ENCODE data around the gene HSCB. TPM values are rescaled to one million over a fixed set of nuclear protein-coding genes. Genes with fewer than 3 reads are reported as not detected.

The HSCB gene
- total RNA-seq, 4 donors from 2014 or later = 17.5 to 27.0 (median 21.4) TPM

GRCh38 chr22:28710576-28711191 is 31.2 kb upstream of the HSCB start:
- 47% methylated on average over 3 of the region's 3 CpGs for WGBS, 2 donors
- H3K4me3 ChIP-seq (ENCODE audit: low read depth, poor library complexity, severe bottlenecking) = no peak overlapping the region
- intact Hi-C loops (cut with DNase I; ENCODE audit: low total_unique reads) = no loop called here
- no peak for DNase-seq (ENCODE audit: low spot score in 2 of 2)
- TF ChIP-seq POLR2A (IDR thresholded peaks at IDR 0.05) = no peak
- no peak for TF ChIP-seq CTCF (IDR thresholded peaks at IDR 0.05)

GRCh38 chr22:28711341-28711740 is 30.5 kb upstream of the HSCB start:
- intact Hi-C loops (cut with DNase I; ENCODE audit: low total_unique reads) = no loop called here
- no peak for DNase-seq (ENCODE audit: low spot score in 2 of 2)
- TF ChIP-seq CTCF (IDR thresholded peaks at IDR 0.05) (no peak), POLR2A (IDR thresholded peaks at IDR 0.05) (no peak)
- no peak overlapping the region for H3K4me3 ChIP-seq (ENCODE audit: low read depth, poor library complexity, severe bottlenecking)
- WGBS, 2 donors = 61 to 62% methylated on average over 2 of the region's 2 CpGs

GRCh38 chr22:28711820-28712777 is 29.7 kb upstream of the HSCB start:
- H3K4me3 ChIP-seq (ENCODE audit: low read depth, poor library complexity, severe bottlenecking) = no peak overlapping the region
- TF ChIP-seq POLR2A (IDR thresholded peaks at IDR 0.05) = no peak
- TF ChIP-seq CTCF (IDR thresholded peaks at IDR 0.05) = no peak
- WGBS, 2 donors = 49 to 55% methylated on average over 6 of the region's 6 CpGs
- intact Hi-C loops (cut with DNase I; ENCODE audit: low total_unique reads) = no loop called here
- peak in 1 of 2 donors; percentile 28 for DNase-seq (ENCODE audit: low spot score in 2 of 2)

GRCh38 chr22:28714043-28714628 is 27.7 kb upstream of the HSCB start:
- no peak for DNase-seq (ENCODE audit: low spot score in 2 of 2)
- no peak overlapping the region for H3K4me3 ChIP-seq (ENCODE audit: low read depth, poor library complexity, severe bottlenecking)
- TF ChIP-seq CTCF (IDR thresholded peaks at IDR 0.05) (no peak), POLR2A (IDR thresholded peaks at IDR 0.05) (no peak)
- 90 to 91% methylated on average over 2 of the region's 2 CpGs for WGBS, 2 donors
- intact Hi-C loops (cut with DNase I; ENCODE audit: low total_unique reads) = no loop called here

GRCh38 chr22:28715611-28716010 is 26.2 kb upstream of the HSCB start:
- H3K4me3 ChIP-seq (ENCODE audit: low read depth, poor library complexity, severe bottlenecking) = no peak overlapping the region
- intact Hi-C loops (cut with DNase I; ENCODE audit: low total_unique reads) = no loop called here
- 94 to 95% methylated on average over 7 of the region's 7 CpGs for WGBS, 2 donors
- TF ChIP-seq CTCF (IDR thresholded peaks at IDR 0.05) (no peak), POLR2A (IDR thresholded peaks at IDR 0.05) (no peak)
- DNase-seq (ENCODE audit: low spot score in 2 of 2) = no peak
